GM23248 (cell line): ENCODE data around the gene MACROD2. TPM values are rescaled to one million over a fixed set of nuclear protein-coding genes. Genes with fewer than 3 reads are reported as not detected.

Experiments
- DNase-seq: peaks from one replicate; pipeline ENCODE4 v3.0.0-alpha.2; 2015
- H2AFZ ChIP-seq: fragments of 200-600 bp; sonication (generic); 2 replicates; pipeline ENCODE4 v1.6.1; 2016; ENCODE audit warnings: antibody characterized with exemption
- H3F3A ChIP-seq: fragments of 200-600 bp; sonication (generic); 2 replicates; pipeline ENCODE4 v1.6.1; 2016; ENCODE audit warnings: mild to moderate bottlenecking, antibody characterized with exemption, mixed run types; ENCODE audit not compliant: insufficient read depth
- H3K27ac ChIP-seq: fragments of 200-600 bp; sonication (generic); 2 replicates; pipeline ENCODE4 v1.5.1; 2016; ENCODE audit warnings: mild to moderate bottlenecking
- H3K27me3 ChIP-seq: fragments of 200-600 bp; sonication (generic); replicated peaks from 2 replicates; pipeline ENCODE4 v1.6.1; 2016; ENCODE audit warnings: mild to moderate bottlenecking; ENCODE audit not compliant: insufficient read depth
- H3K36me3 ChIP-seq: fragments of 200-600 bp; sonication (generic); 2 replicates; pipeline ENCODE4 v1.6.1; 2016; ENCODE audit warnings: low read depth, mild to moderate bottlenecking
- H3K4me1 ChIP-seq: fragments of 200-600 bp; sonication (generic); 2 replicates; pipeline ENCODE4 v1.6.1; 2016; ENCODE audit warnings: mild to moderate bottlenecking; ENCODE audit not compliant: insufficient read depth
- H3K4me2 ChIP-seq: fragments of 200-600 bp; sonication (generic); one replicate; pipeline ENCODE4 v1.6.1; 2016; ENCODE audit warnings: mild to moderate bottlenecking; ENCODE audit not compliant: unreplicated experiment
- H3K4me3 ChIP-seq: fragments of 200-600 bp; sonication (generic); 2 replicates; pipeline ENCODE4 v1.5.1; 2016; ENCODE audit warnings: mild to moderate bottlenecking
- H3K79me2 ChIP-seq: fragments of 200-600 bp; sonication (generic); 2 replicates; pipeline ENCODE4 v1.6.1; 2016; ENCODE audit warnings: mild to moderate bottlenecking; ENCODE audit not compliant: insufficient read depth
- H3K9ac ChIP-seq: fragments of 200-600 bp; sonication (generic); 2 replicates; pipeline ENCODE4 v1.6.1; 2016; ENCODE audit warnings: mild to moderate bottlenecking
- H3K9me2 ChIP-seq: fragments of 200-600 bp; sonication (generic); 2 replicates; pipeline ENCODE4 v1.6.1; 2016; ENCODE audit warnings: mixed run types, mild to moderate bottlenecking, moderate library complexity; ENCODE audit not compliant: insufficient read depth
- H3K9me3 ChIP-seq: fragments of 200-600 bp; sonication (generic); one replicate; pipeline ENCODE4 v1.6.1; 2017; ENCODE audit warnings: low read depth
- H4K20me1 ChIP-seq: fragments of 200-600 bp; sonication (generic); 2 replicates; pipeline ENCODE4 v1.6.0; 2016; ENCODE audit not compliant: insufficient read depth
- EZH2 ChIP-seq: fragments of 200-600 bp; sonication (generic); IDR thresholded peaks from 2 replicates; pipeline ENCODE4 v1.6.1; 2018; ENCODE audit warnings: antibody characterized with exemption, mild to moderate bottlenecking; ENCODE audit not compliant: insufficient read depth, poor library complexity, severe bottlenecking
- EZH2phosphoT487 ChIP-seq: fragments of 200-600 bp; sonication (generic); IDR thresholded peaks from 2 replicates; pipeline ENCODE4 v1.6.1; 2018; ENCODE audit warnings: antibody characterized with exemption, moderate library complexity, mild to moderate bottlenecking, low read depth; ENCODE audit not compliant: insufficient read depth
- WGBS, 2 experiments: methylation state at CpG; one replicate each; pipeline ENCODE4 v1.1.6; 2015 to 2017; ENCODE audit warnings: low lambda C conversion rate in 2 of 2, low coverage in 1 of 2; ENCODE audit errors: missing lambda C conversion rate in 2 of 2; 5-methylcytosine and 5-hydroxymethylcytosine counted together
- in situ Hi-C: fragments of 300-500 bp; cut with MboI; formaldehyde crosslinking; loops from 2 replicates; pipeline ENCODE4 v1.15.0; 2020
- polyA plus RNA-seq: library from polyadenylated mRNA; unstranded; fragments of >200 nt; fragmentation: Nextera tagmentation; extraction: Ambion mirVana; gene quantifications from 2 replicates; pipeline ENCODE4 v1.2.1, GENCODE V29; 2016
- total RNA-seq: library from RNA; depleted of rRNA; stranded (reverse); fragments of >200 nt; shearing (Covaris generic); gene quantifications from 2 replicates; pipeline ENCODE4 v1.2.3, GENCODE V29; 2014

Gene MACROD2
- total and polyA plus RNA-seq, 2 experiments from 2014 or later, result 1.1 to 3.1 TPM

DNA sequence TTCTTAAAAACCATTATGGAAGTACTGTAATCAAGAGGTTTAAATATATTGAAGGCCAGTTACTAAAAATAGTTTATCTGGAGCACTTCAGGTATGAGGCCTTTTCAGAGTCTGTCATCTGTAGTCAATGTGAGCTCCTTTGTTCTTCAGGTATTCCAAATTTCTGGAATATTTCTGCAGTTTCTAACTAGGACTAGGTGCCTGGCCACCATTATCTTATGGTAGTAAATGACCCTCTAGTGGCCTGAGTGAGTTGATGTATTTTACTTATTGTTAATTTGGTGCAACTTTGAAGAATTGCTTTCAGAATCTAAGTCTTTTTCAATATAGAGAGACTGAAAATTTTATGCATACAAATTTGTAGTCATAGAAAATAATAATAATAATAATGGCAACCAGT lies 437.3 kb downstream of the MACROD2 start:
- no peak overlapping the region for H3K27ac ChIP-seq
- H3K27me3 ChIP-seq, result no peaks in the 10 kb centered on the region
- no peak for DNase-seq
- H3K4me1 ChIP-seq, result peaks cover 4% of the 10 kb centered on the region
- in situ Hi-C loops, result no loop called here
- no peak overlapping the region for H3K4me3 ChIP-seq
- H3K9ac ChIP-seq, result no peak overlapping the region
- no peak overlapping the region for H2AFZ ChIP-seq
- H3K9me2 ChIP-seq, result no peaks in the 10 kb centered on the region
- H3K79me2 ChIP-seq, result no peaks in the 10 kb centered on the region
- H4K20me1 ChIP-seq, result no peaks in the 10 kb centered on the region
- H3K4me2 ChIP-seq, result no peak overlapping the region
- TF ChIP-seq EZH2phosphoT487 (no peak), EZH2 (no peak)
- H3F3A ChIP-seq, result peaks cover 8% of the 10 kb centered on the region; the same call in 1 of the 2 replicates
- H3K9me3 ChIP-seq, result no peaks in the 10 kb centered on the region
- H3K36me3 ChIP-seq, result no peaks in the 10 kb centered on the region

- Histone ChIP-seq H4K20me1 (no peaks in the 10 kb centered on the region), H3K9ac (no peak overlapping the region), H3K4me1 (peaks cover 4% of the 10 kb centered on the region), H3F3A (peaks cover 8% of the 10 kb centered on the region; the same call in 1 of the 2 replicates), H3K9me2 (no peaks in the 10 kb centered on the region), H3K79me2 (no peaks in the 10 kb centered on the region), H3K4me3 (no peak overlapping the region), H3K4me2 (no peak overlapping the region), H3K36me3 (no peaks in the 10 kb centered on the region), H2AFZ (no peak overlapping the region), H3K9me3 (no peaks in the 10 kb centered on the region), H3K27me3 (no peaks in the 10 kb centered on the region), H3K27ac (no peak overlapping the region)
- 5 to 20% methylated on average over 1 of the region's 1 CpG for WGBS, 2 experiments
- in situ Hi-C loops, result no loop called here
- TF ChIP-seq EZH2phosphoT487 (no peak), EZH2 (no peak)
- DNase-seq, result peak; percentile 82
Measured at GRCh38 chr20:14434384-14435136, 439.2 kb downstream of the MACROD2 start.

DNA sequence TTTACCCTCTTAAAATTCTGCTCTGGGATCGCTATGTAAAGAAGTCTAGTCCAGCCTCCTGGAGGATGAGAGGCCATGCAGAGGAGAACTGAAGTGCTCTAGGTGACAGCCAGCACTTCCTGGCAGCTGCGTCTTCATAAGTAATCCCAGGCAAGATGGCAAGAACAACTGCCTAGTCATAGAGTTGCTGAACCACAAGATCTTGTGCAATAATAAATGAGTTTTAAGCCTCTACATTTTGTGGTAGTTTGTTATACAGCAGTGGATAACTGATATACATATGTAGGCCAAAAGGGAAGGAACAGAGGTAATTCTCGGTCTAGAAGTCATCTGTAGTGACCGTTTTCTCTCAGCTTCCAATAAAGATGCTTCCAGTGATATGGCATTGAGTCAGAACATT lies 445.9 kb downstream of the MACROD2 start:
- 36 to 39% methylated on average over 4 of the region's 4 CpGs for WGBS, 2 experiments
- Histone ChIP-seq H3K9me2 (no peaks in the 10 kb centered on the region), H3K9ac (no peak overlapping the region), H2AFZ (0 out of 2 replicates have a peak overlapping the region, but pooled peaks have one; percentile 19), H3K79me2 (no peaks in the 10 kb centered on the region), H3K27ac (no peak overlapping the region), H3K4me3 (no peak overlapping the region), H3K27me3 (no peaks in the 10 kb centered on the region), H3F3A (peaks cover 23% of the 10 kb centered on the region), H3K36me3 (no peaks in the 10 kb centered on the region), H4K20me1 (no peaks in the 10 kb centered on the region), H3K4me1 (peaks cover 5% of the 10 kb centered on the region), H3K4me2 (no peak overlapping the region), H3K9me3 (no peaks in the 10 kb centered on the region)
- in situ Hi-C loops, result no loop called here
- TF ChIP-seq EZH2phosphoT487 (no peak), EZH2 (no peak)
- DNase-seq, result peak; percentile 68

- no peaks in the 10 kb centered on the region for H3K36me3 ChIP-seq
- no peaks in the 10 kb centered on the region for H3K79me2 ChIP-seq
- no peak for TF ChIP-seq EZH2
- H3K4me2 ChIP-seq, result no peak overlapping the region
- no peak overlapping the region for H3K4me3 ChIP-seq
- no peaks in the 10 kb centered on the region for H4K20me1 ChIP-seq
- no peaks in the 10 kb centered on the region for H3K27me3 ChIP-seq
- peaks cover 23% of the 10 kb centered on the region for H3F3A ChIP-seq
- H3K9me3 ChIP-seq, result no peaks in the 10 kb centered on the region
- no peak overlapping the region for H3K9ac ChIP-seq
- DNase-seq, result peak; percentile 8
- H3K9me2 ChIP-seq, result no peaks in the 10 kb centered on the region
- H3K4me1 ChIP-seq, result peaks cover 7% of the 10 kb centered on the region
- in situ Hi-C loops, result no loop called here
- no peak overlapping the region for H3K27ac ChIP-seq
- WGBS, 2 experiments, result 77 to 82% methylated on average over 3 of the region's 3 CpGs
- no peak overlapping the region for H2AFZ ChIP-seq
Measured at GRCh38 chr20:14444106-14444505, 448.8 kb downstream of the MACROD2 start.

DNA sequence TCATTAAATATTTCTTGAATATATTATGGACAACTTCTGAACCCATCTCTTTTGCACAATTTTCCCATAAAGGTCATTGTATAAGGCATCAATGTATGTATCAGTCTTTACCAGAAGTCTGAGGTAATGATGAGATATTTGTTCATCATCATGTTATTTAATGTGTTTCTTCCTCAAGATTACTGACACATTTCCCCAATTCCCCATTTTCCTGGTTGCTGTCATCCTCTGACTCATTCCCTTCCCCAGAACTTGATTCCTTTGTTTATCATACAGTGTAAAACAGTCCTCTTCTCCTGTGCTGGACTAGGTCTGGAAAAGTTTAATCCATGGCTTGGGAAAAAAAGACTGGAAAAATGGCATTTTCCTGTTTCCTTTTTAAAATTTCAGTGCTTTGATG lies 450.0 kb downstream of the MACROD2 start:
- Histone ChIP-seq H2AFZ (no peak overlapping the region), H4K20me1 (no peaks in the 10 kb centered on the region), H3K4me2 (no peak overlapping the region), H3K36me3 (no peaks in the 10 kb centered on the region), H3K79me2 (no peaks in the 10 kb centered on the region), H3K9me2 (no peaks in the 10 kb centered on the region), H3K9ac (no peak overlapping the region), H3K27me3 (no peaks in the 10 kb centered on the region), H3F3A (peaks cover 26% of the 10 kb centered on the region), H3K4me3 (no peak overlapping the region), H3K27ac (peak overlapping the region; percentile 17; the same call in 1 of the 2 replicates), H3K9me3 (no peaks in the 10 kb centered on the region), H3K4me1 (peaks cover 15% of the 10 kb centered on the region)
- TF ChIP-seq EZH2phosphoT487, result no peak
- no peak for TF ChIP-seq EZH2
- in situ Hi-C loops, result no loop called here
- DNase-seq, result peak; percentile 70
